Epithelial cell of esophagus (primary cell): ENCODE measurements around the gene SCG3.
A peak's percentile ranks its signal among the peaks of the same experiment; 100 is the strongest.

Experiments
- DNase-seq: peaks from one replicate; pipeline ENCODE4 v3.0.0; 2010; ENCODE audit warnings: low read depth
- H3K4me3 ChIP-seq: 2 replicates; pipeline ENCODE4 v1.5.1; 2011; ENCODE audit warnings: mild to moderate bottlenecking, low read length, control low read depth
- CTCF ChIP-seq: IDR thresholded peaks from 2 replicates; pipeline ENCODE4 v1.5.1; 2011; ENCODE audit warnings: low read depth, mild to moderate bottlenecking, low read length, control low read depth, inconsistent platforms; ENCODE audit not compliant: insufficient read depth; ENCODE audit errors: missing control alignments

Gene SCG3

GRCh38 chr15:51757450-51757849, 76.1 kb downstream of the SCG3 start:
- no peak overlapping the region for H3K4me3 ChIP-seq
- no peak for DNase-seq
- no peak for TF ChIP-seq CTCF

- TF ChIP-seq CTCF = no peak
- no peak overlapping the region for H3K4me3 ChIP-seq
- peak; percentile 49 for DNase-seq
Observed at GRCh38 chr15:51758645-51759044, 77.3 kb downstream of the SCG3 start.

- peak; percentile 48 for DNase-seq
- TF ChIP-seq CTCF = no peak
- no peak overlapping the region for H3K4me3 ChIP-seq
Observed at GRCh38 chr15:51759557-51760070, 78.3 kb downstream of the SCG3 start.

GRCh38 chr15:51760805-51761204, 79.5 kb downstream of the SCG3 start:
- H3K4me3 ChIP-seq = no peak overlapping the region
- no peak for TF ChIP-seq CTCF

GRCh38 chr15:51765751-51766150, 84.4 kb downstream of the SCG3 start:
- DNase-seq = no peak
- no peak overlapping the region for H3K4me3 ChIP-seq
- no peak for TF ChIP-seq CTCF

More at GRCh38 chr15:51760805-51761204, 79.5 kb downstream of the SCG3 start:
- no peak for DNase-seq

- no peak for TF ChIP-seq CTCF
- H3K4me3 ChIP-seq = no peak overlapping the region
- no peak for DNase-seq
Observed at GRCh38 chr15:51766341-51766740, 85.0 kb downstream of the SCG3 start.

- no peak for TF ChIP-seq CTCF
- no peak overlapping the region for H3K4me3 ChIP-seq
- DNase-seq = no peak
Observed at GRCh38 chr15:51768018-51768417, 86.7 kb downstream of the SCG3 start.
